Right atrium auricular region (tissue), 2 donors: ENCODE measurements around the gene SGO2. TPM values are rescaled to one million over a fixed set of nuclear protein-coding genes. Genes with fewer than 3 reads are reported as not detected.
A peak's percentile ranks its signal among the peaks of the same experiment; 100 is the strongest.

Experiments
- DNase-seq: peaks from one replicate; pipeline ENCODE4 v3.0.0-alpha.2; 2019; ENCODE audit warnings: low spot score
- H3K27ac ChIP-seq, 2 donors: fragments of 200-600 bp; sonication (generic); 1 replicate in 1 of 2; 2 replicates in 1 of 2; pipeline ENCODE4 v1.5.1; 2016 to 2019
- H3K27me3 ChIP-seq, 2 donors: fragments of 200-600 bp; sonication (generic); one replicate each; pipeline versions ENCODE4 v1.5.1 to v1.6.0; 2017 to 2019
- H3K36me3 ChIP-seq: fragments of 200-600 bp; sonication (generic); one replicate; pipeline ENCODE4 v1.5.1; 2016
- H3K4me1 ChIP-seq, 2 donors: fragments of 200-600 bp; sonication (generic); one replicate each; pipeline versions ENCODE4 v1.5.1 to v1.6.0; 2017 to 2019
- H3K4me3 ChIP-seq, 2 donors: fragments of 200-600 bp; sonication (generic); 1 replicate in 1 of 2; 2 replicates in 1 of 2; pipeline ENCODE4 v1.5.1; 2017 to 2019; ENCODE audit warnings: mild to moderate bottlenecking in 1 of 2, moderate library complexity in 1 of 2
- H3K9me3 ChIP-seq, 2 donors: fragments of 200-600 bp; sonication (generic); one replicate each; pipeline ENCODE4 v1.5.1; 2019
- total RNA-seq, 2 donors: library from RNA; depleted of rRNA; stranded (reverse); fragments of >200 nt; gene quantifications; one replicate each; pipeline ENCODE4 v1.1.0, GENCODE V29; 2016
- TF ChIP-seq, protein P1 (sequence below), 2 donors: fragments of 200-600 bp; sonication (generic); IDR thresholded peaks; one replicate each; pipeline ENCODE4 v1.5.1; 2019; ENCODE audit warnings: antibody characterized with exemption in 2 of 2

The SGO2 gene
- total RNA-seq, 2 donors from 2014 or later = 1.9 to 2.5 TPM

DNA sequence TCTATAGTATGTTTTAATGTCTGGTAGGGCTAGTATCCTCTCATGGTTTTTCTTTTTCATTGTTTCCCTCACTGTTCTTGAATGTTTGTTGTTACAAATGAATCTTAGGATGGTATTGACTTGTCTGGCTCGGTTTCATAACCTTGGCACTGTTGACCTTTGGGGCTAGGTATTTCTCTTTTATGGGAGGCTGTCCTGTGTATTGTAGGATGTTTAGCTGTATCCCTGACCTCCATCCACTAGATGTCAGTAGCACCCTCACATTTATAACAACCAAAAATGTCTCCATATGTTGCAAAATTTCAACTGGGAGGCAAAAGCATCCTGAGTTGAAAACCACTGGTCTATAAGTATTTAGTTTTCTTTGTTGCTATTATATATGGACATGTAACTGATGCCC lies 52.8 kb downstream of the SGO2 start:
- H3K36me3 ChIP-seq = no peaks in the 10 kb centered on the region
- TF ChIP-seq, protein P1, sequence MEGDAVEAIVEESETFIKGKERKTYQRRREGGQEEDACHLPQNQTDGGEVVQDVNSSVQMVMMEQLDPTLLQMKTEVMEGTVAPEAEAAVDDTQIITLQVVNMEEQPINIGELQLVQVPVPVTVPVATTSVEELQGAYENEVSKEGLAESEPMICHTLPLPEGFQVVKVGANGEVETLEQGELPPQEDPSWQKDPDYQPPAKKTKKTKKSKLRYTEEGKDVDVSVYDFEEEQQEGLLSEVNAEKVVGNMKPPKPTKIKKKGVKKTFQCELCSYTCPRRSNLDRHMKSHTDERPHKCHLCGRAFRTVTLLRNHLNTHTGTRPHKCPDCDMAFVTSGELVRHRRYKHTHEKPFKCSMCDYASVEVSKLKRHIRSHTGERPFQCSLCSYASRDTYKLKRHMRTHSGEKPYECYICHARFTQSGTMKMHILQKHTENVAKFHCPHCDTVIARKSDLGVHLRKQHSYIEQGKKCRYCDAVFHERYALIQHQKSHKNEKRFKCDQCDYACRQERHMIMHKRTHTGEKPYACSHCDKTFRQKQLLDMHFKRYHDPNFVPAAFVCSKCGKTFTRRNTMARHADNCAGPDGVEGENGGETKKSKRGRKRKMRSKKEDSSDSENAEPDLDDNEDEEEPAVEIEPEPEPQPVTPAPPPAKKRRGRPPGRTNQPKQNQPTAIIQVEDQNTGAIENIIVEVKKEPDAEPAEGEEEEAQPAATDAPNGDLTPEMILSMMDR (IDR thresholded peaks at IDR 0.05) = peak in 1 of 2 donors; percentile 52
- H3K27ac ChIP-seq = no peak overlapping the region
- H3K4me3 ChIP-seq = no peak overlapping the region
- DNase-seq = no peak
- H3K27me3 ChIP-seq = no peaks in the 10 kb centered on the region
- H3K4me1 ChIP-seq = no peaks in the 10 kb centered on the region
- H3K9me3 ChIP-seq = no peaks in the 10 kb centered on the region

DNA sequence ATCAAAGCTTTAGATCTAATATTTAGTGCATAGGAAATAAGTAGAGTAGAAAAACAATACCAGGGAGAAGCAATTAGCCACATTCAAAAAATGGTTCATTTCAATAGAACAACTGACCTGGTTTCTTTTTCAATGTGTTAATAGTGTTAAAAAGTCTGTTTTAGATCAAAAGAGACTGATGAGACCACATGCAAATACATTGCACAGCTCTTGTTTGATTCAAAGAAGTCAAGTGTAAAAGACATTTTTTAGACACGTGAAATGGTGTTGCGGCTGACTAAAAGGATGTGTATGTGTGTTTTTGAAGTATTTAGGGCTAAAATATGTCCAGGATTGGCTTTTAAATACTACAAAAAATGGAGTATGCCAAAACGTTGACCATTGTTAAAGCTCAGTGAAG lies 58.6 kb downstream of the SGO2 start:
- Histone ChIP-seq H3K36me3 (no peaks in the 10 kb centered on the region), H3K4me1 (peaks cover 0 to 9% of the 10 kb centered on the region in 2 donors), H3K9me3 (no peaks in the 10 kb centered on the region), H3K27ac (no peak overlapping the region), H3K4me3 (no peak overlapping the region), H3K27me3 (no peaks in the 10 kb centered on the region)
- DNase-seq = no peak
- TF ChIP-seq, protein P1 (IDR thresholded peaks at IDR 0.05) = no peak

DNA sequence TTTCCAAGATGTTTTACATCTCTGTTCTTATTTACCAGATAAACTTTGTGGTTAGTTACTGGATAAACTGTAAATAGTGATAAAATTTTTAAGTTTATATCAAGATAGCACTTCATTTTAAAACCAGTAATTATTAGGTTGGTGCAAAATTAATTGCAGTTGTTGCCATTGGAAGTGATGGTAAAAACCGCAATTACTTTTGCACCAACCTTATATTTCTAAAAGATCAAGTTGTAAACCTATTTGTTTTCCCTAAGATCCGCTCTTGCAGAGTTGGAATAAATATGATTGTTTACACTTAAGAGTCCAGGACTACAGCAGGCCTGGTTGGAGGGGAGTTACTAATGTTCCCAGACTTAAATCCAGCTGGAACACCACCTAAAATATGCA lies 59.3 kb downstream of the SGO2 start:
- TF ChIP-seq, protein P1 (IDR thresholded peaks at IDR 0.05) = no peak
- no peaks in the 10 kb centered on the region for H3K36me3 ChIP-seq
- no peak overlapping the region for H3K27ac ChIP-seq
- H3K9me3 ChIP-seq = no peaks in the 10 kb centered on the region
- peaks cover 0 to 9% of the 10 kb centered on the region in 2 donors for H3K4me1 ChIP-seq
- H3K27me3 ChIP-seq = no peaks in the 10 kb centered on the region
- no peak for DNase-seq
- peak overlapping the region; percentile 30 to 59 for H3K4me3 ChIP-seq

DNA sequence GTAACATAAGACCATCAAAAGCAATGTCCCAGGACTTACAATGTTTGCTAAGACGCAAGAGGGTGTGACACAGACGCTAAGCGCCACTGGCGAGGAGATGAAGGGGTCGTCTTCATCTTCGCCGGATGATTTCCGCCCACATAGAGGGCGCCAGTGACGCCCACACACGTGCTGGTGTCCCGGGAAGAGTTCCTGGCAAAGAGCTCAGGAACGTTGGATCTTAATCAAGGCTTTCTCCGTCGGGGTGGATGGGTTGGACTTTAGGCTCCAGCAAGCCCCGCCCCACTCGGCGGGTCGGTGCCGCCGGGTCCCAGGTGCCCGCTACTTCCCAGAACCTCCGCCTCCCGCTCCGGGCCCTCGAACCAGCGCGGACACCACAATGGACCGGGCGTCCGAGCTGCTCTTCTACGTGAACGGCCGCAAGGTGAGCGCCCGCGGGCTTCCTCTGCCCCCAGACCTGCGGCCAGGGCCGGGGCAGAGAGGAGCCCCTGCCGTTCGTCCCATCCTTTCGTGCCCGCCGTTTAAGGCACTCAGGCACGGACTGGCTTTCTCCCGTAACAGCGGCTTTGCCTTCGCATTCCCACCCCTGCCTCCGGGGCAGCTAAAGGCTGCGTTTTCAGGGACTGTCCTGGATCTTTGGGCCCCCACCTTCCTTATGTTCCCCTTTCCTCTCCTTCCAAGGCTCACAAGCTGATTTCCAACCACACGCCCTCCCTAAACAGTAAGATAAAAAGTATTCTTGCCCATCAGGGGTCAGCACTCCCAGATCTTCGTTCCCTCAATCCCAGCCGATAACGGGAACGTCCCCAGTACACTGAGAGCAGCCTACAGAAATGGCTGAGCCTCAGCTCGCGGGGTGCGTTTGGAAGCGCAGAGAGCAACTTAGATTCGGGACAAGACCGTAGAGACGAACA lies 60.0 kb downstream of the SGO2 start, which contains the start of gene AOX1:
Gene AOX1, plus strand, starts transcription at position 285 of the 914 bp plus-strand sequence. Its CDS starts 95 bp downstream, at position 380.
- TF ChIP-seq, protein P1 (IDR thresholded peaks at IDR 0.05) = peak in 1 of 2 donors; percentile 21

DNA sequence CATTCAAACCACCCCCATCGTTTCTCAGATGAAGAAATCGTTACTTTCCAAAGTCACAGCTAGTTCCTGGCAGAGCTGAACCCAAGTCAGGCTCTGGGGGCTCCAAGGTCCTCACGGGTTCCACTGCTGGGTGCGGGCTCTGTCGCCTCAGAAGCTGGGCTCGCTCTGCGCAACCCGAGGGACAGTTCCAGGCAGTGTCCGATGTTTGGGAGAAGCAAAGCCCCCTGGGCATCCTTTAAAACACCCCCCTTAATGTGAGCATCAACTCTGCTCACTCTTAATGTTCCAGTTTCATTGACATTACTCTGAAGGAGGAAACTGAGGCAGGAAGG lies 60.6 kb downstream of the SGO2 start:
- Histone ChIP-seq H3K9me3 (no peaks in the 10 kb centered on the region), H3K4me3 (peak overlapping the region; percentile 30 to 59), H3K27ac (peak overlapping the region in 1 of 2 donors; percentile 36), H3K36me3 (no peaks in the 10 kb centered on the region), H3K27me3 (no peaks in the 10 kb centered on the region), H3K4me1 (peaks cover 0 to 9% of the 10 kb centered on the region in 2 donors)
- TF ChIP-seq, protein P1 (IDR thresholded peaks at IDR 0.05) = no peak
- DNase-seq = no peak

More for the DNA sequence above, 60.0 kb downstream of the SGO2 start, which contains the start of gene AOX1:
- Histone ChIP-seq H3K9me3 (no peaks in the 10 kb centered on the region), H3K36me3 (no peaks in the 10 kb centered on the region), H3K27me3 (no peaks in the 10 kb centered on the region), H3K4me3 (peak within 1 kb of the TSS; percentile 30 to 59), H3K4me1 (peaks cover 0 to 9% of the 10 kb centered on the region in 2 donors), H3K27ac (peak within 1 kb of the TSS; percentile 36 to 70)
- peak; percentile 87 for DNase-seq
